NK-92 (cell line): ENCODE data around the gene CADPS.

Experiments used
- DNase-seq: peaks from one replicate; lab custom pipeline; 2025; ENCODE audit not compliant: unreplicated experiment; lab: John Stamatoyannopoulos, UW

CADPS gene

DNA sequence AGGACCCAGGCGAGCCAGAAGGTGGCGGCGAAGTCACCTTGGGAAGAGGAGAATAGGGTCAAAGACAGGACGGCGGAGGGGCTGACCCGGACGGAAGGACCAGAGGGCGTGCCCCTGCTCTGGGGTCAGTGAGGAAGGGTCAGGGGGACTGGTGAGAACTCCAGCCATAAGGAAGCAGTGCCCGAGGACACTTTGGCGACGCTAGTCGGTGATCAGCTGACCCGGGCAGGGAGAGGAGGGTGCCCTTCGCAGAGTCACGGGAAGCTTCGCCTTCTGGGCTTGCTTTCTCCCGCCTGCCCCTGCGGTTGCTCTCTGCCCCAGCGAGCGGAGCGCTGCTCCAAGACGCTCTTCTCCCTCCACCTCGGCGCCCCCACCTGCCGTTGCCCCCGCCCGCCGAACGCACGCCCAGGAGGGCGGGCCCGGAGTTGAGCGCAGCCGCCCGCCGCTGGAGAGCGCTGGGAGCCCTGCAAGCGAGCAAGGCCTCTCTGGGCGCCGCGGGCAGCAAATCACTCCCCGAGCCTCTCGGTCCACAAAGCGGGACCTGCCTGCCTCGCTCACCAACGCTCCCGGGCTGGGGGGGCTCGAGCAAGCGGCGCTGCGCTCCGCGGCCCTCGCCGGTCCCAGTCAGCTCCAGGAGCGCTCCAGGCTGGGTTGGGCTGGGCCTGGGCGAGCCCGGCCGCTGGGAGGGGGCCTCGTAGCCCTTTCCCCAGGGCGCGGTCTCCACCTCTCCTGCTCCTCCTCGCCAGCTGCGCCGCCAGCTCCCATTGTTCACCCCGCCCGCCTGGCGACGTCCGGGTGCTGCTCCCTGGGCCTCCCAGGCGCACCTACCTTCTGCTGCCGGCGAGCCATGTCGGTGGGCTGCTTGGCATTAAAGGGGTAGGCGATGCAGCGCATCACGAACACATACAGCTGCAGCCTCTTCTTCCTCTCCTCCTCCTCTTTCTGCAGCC is 1.2 kb downstream of the CADPS start:
- DNase-seq: no peak

DNA sequence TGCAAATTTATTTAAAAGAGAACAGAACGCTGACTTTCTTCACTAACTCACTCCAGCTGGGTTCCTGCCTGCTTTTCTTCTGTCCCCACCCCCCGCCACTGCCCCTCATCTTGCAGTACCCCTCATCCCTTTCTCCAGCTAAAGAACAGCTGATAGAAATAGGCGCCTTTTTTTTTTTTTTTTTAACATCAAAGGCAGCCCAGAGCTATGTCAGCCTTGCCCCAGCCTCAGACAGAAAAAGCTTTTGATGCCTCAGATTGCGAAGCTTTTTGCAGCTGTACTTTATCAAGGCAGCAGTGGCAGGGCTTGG is 1.8 kb downstream of the CADPS start:
- no peak for DNase-seq

DNA sequence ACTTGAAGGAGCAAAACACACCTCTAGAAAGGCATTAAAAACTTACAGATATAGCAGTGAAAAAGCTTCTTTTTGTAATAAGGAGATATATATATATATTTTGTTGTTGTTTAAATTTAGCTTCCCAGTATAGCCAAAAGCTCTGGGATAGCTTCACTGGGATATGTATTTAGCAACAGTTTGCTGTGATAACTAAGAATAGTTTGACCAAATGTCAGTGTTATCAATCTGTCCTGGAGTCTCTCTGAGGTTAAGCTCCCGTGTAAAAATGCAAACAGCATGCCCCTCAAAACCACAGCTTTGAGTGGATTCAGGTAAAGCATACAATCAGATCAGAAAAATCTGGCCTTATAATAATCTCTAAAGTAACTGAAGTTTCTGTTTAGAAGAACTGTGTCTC is 2.9 kb downstream of the CADPS start:
- DNase-seq: no peak

DNA sequence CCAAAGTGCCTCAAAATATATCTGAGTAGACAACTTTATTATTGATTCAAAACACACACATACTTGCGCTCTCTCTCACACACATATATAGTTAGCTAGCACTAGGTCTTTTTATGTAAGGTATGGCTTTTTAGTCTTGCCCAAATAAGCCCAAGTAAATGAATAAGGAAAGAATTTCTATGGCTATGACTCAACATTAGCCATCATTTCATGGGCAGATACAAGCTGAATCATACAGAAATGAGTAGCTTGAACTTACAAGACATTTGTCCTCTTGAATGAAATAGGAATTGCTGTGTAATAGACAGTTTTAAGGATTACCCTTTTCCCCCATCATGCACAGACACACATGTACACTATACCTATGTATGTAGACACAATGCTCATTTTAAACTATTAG is 4.9 kb downstream of the CADPS start:
- no peak for DNase-seq

DNA sequence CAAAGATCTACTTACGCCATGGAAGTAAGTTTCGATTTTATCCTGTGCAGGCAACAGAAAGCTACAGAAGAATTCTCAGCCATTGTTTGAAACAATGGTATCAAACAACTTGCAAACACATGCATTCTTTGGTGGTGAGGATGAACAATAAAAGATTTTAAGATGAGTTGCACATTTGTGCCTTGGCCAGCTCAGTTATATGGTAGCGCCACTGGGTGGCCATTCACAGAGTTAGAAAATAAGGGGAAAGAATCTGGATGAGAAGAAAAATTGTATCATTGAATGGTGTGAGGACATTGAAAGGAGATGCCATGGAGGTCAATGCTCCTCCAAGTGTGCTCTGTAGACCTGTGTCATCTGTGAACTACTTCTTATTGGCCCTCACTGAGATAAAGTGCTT is 11.6 kb downstream of the CADPS start:
- DNase-seq: no peak

DNA sequence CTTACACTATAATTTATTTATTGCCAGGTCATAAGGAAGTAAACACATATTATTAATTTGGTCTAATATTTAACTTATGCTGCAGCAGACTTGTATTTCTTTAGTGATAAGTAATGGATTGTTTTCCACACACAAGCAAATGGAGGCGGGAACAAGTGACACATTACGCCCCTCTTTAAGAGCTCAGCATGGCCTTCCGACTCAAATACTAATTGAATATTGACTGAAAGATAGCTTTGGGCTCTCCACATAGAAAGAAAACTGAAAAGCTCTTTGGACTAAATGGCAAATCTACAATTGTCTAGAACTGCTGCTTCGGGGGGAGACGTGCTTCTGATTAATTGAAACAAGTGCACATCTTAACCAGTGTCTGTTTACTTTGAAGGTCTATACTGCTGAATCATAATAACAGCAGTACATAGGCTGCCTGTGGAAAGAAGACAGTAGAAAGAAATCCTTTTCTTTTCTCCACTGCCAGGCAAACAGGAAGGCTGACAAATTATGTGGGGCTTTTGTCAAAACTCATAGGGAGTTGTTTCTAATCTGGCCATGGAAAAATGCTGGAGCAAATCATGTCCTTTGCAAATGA is 15.9 kb downstream of the CADPS start:
- DNase-seq: no peak

DNA sequence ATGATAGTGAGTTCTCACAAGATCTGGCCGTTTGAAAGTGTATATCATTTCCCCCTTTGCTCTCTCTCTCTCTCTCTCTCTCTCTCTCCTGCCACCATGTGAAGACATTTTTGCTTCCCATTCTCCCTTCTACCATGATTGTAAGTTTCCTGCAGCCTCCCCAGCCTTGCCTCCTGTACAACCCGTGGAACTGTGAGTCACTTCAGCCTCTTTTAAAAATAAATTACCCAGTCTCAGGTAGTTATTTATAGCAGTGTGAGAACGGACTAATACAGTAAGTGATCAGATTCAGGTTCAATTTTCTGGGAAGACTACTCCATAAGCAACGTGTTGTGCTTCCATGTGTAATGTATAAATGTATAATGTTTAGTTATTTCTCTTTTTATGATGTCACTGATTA is 29.2 kb downstream of the CADPS start:
- no peak for DNase-seq

DNA sequence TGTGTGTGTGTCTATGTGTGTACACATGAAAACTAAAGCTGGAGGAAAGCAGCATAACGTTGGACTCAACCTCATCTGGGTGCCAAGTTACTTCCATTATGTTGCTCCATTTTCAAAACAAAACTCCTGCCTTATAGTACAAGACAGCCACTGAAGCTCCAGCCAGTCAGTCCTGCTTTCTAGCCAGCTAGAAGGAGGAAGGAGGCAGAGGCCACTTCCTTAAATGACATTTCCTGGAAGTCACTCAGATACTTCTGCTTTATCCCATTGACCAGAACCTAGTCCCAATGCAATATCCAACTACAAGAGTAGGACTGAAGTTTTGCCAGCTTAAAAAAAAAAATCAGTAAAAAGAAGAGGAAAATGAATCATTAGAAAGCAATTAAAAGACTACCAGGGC is 31.7 kb downstream of the CADPS start:
- DNase-seq: no peak

DNA sequence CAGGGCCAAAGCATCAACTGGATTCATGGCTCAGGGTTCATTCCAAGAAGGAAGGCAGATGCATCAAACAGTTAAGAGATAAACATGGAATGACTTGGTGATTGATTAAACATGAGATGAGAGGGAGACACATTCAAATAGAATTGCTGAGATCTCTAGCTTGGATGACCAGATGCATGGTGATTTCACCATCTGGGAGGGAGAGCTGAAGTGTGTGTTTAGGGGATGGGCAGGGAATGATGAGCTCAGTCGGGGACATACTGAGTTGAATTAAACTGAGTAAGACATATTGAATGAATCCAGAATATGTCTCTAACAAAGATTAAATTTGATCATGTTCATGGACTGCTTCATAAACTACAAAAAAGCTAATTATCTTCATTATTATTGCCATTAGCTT is 35.5 kb downstream of the CADPS start:
- DNase-seq: no peak

DNA sequence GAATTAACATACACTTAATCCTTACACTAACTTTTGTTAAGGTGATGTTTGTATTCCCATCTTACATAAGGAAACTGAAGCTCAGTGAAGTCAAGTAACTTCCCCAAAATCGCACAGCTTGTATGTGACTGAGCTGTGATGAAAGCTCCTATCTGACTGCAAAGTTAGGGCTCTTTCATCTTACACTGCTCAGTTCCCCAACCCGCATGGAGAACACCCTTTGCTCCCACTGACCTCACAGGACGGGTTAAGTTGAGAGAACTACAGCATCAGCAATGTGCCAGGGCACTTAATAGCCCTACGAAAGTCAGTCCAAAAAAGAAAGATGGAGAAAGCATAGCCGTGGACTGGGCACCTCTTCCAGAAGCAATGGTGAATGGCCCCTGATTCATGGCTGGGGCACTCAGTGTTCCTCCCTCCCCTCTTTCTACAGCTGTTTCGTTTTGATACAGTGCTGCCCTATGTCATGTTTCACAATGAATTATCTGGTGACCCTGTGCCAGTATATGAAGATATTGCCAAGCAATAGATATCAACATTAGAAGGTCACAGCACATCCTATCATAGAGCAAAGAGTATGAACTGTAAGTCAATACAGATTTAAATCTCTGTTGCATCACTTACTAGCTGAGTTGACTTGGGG is 38.0 kb downstream of the CADPS start:
- DNase-seq: no peak

DNA sequence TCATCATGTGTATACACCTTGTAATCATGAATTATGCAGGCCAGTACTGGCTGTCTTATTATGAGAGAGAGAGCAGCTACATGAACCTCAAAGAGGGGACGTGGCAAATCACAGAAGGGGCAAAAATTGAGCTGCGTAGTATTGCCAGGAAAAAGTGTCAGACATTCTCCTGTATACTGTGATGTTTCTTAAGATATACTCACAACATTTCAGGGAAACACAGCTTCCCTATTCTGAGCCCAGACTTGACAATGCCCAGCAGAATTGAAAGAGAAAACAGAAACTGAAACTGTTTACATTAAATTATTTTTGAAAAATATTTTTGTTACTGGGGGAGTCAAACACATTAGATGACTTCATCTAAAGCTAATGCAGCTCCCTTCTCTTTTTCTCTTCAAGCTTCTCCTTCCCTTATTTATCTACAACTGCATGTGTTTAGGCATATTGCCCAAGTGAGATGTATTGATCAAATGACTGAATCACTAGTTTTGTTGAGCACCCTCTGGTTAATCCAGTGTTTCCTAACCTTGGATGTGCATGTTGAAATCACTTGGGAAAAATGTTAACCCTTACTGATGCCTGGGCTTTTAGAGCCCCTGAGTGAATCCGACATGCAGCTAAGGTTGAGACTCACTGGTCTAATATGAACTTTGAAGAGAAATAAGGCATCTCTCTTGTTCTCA is 39.5 kb downstream of the CADPS start:
- DNase-seq: no peak

DNA sequence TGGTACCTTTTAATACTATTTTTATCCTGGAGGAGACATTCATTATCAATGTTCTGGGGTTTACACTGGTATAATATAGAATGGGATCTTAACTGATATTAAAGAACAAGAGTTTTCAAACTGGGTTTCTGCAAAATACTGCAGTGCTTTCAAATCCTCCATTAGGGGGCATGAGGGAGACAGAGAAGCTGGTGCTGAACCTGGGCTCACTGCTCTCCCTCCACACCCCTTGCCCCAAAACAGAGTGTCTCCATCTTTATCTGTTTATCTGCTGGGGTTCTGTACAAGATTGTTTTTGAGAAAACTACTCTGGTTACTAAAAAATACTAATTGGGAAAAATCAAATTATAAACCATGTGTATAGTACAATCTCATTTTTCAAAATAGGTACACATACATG is 41.7 kb downstream of the CADPS start:
- no peak for DNase-seq

DNA sequence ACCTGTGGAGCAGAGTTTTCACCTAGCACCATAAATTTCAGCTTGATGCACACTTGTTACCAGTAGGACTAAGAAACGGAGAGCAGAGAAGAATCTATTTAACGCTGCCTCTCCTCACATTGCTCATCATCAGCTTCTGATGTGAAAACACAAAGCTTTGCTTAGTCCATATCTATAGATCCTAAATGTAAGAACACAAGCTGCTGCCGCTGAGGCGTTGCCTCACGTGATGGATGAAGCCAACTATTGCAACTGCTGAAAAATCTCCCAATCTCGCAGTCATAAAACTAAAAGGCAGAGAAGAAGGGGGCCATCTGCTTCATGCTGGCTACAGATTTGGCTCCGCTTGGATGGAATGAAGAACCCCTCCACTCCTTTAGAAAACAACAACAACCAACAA is 42.7 kb downstream of the CADPS start:
- no peak for DNase-seq

DNA sequence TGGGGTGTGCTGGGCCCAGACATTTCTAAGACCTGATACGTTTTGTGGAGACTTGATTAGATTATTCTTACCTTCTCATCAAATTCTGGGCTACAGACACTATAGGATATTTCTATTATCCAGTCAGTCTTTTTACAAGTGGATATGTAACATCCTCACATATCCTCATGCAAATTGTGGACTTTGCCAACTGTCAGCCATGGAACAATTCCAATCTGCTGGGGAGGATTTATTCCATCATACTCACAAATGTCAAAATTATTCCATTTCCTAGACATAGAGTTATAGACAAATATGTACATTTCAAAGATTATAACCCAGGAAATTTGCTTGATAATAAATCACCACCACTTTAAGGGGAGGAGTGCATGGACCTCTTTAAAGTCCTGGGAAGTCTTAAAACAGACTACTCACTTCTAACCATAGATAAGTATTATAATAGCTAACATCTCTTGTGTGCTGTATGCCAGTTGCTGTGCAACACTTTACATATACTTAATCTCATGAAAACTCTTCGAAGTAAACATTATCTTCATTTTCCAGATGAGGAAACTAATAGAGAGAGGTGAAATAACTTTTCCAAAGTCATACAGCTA is 44.4 kb downstream of the CADPS start:
- DNase-seq: no peak

DNA sequence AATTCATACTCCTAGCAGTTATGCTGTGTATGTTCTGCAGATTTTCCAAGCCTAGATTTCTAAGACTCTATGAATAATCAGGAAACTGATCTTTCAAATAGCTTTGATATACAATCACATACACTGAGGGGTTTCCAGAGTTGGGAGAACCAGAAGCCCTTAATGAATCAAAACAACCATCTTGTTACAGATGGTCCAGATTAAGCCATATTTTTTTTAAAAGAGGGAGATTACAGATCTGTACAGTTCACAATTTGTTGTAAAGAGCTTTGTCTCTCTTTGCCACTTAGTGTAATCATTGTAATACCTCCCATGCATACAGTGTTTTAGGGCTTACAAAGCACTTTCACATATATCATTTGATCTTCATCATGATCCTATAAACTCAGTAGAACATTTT is 47.7 kb downstream of the CADPS start:
- DNase-seq: no peak

DNA sequence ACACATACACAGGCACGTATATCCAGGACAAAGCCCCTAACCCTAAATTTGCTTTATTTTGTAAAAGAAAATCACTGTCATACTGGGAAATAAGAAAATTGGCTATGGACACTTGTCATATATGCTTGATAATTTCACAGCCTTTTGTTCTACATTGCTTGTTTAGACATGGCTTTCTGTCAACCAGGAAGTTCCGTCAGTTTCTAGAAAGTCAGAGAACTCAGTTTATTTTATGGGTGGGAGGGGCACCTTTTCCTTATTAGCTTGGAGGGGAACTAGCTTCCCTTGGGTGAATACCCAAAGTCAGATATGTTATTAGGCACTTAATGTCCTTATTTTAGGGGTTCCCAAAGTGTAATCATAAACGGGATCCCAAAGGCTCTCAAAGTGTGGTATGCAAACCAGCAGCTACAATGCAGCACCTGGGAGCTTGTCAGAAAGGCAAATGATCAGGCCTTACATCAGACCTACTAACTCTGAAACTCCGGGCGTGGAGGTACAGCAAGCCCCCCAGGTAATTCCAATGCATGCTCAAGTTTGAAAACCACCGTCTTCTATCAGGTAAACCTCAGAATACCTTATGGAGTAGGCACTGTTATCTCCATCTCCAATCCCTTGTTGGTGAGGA is 50.1 kb downstream of the CADPS start:
- no peak for DNase-seq

DNA sequence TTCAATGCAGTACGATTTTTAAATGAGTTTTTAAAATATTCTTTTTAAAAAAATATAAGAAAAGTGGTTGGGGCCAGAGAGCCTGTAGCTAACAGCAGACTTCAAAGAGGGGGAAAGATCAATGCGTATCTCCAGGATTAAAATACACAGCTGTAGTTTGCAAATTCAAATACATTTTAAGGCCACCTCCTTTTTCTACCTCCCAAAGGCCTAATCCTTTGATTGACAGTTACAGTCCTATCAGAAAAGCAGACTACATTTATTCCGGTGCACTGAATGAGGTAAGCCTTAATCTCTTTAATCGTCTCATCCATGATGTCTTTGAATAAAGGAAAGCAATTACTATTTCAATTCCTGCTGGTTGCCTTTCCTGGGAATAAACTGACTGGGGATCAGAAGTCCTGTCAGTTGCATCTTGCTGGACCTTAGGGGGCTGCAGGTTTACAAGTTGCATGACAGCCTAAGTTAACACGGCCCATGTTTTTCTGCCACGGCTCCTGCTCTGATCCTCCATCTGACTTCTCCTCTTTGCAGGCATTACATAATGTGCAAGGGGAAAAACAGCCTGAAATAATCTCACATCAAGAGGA is 51.7 kb downstream of the CADPS start:
- DNase-seq: no peak

DNA sequence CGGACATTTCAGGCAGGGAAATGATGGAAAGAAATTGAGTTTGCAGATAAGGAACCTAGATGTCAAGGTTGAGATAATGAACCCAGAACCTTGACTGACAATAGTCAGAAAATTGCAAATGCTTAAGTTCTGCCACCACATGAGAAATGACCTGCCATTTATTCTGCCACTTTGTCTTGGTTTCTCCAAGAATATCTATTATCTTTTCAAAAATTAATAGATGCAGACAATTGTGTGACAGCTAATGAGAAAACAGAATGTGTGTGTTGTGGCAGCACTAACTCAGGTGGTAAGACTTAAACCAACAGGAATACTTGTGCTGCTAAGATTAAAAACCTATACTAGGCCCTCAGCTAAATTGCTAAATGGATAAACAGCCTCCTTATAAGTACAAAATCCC is 52.3 kb downstream of the CADPS start:
- no peak for DNase-seq

DNA sequence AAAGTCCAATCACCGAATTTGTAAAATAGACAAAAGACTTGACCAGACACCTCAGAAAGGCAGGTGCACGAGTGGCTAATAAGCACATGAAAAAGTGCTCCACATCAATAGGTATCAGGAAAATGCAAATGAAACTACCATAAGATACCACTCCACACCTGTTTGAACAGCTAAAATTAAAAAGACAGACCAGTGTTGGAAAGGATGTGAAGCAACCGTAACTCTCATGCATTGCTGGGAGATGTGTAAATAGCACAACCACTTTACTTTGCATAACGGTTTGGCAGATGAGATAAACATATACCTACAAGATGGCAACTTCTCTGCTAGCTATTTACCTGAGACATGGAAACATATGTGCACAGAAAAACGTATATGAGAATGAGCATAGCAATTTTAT is 56.9 kb downstream of the CADPS start:
- DNase-seq: no peak

DNA sequence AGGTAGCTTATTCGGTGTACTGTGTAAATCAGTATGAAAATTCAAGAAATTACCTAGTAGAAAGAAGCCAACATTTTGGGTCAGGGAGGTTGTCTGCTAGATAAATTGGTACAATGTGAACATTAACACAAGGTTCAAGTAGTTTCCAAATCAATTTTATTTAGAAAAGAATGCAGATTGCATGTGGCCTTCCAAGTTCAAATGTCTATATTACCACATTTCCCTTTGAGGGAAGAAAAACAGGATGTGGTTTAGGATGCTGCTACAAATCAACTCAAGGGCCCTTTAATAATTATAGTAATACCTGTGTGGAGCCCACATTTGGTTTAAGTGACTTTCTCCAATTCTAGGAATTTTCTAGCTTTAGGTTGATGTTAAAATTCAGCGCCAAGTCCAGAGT is 57.5 kb downstream of the CADPS start:
- no peak for DNase-seq

DNA sequence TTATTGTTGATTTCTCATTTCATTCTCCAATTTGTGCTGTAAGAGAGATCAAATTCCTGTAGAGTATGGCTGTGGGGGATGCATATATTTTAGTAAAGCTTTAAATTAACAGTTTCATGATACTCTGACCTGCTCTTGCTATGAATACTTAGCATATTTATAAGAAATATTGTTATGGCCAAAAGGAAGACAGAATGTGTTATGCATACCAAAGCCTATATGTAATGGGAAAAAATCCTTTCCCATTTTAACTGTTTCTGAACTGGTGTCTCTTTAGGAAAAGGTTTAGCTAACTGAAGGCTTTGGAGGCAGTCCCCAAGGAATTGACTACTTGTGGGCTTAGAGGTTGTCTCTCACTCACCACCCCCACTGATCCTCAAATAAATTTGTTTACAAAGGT is 59.2 kb downstream of the CADPS start:
- DNase-seq: no peak
